CD1c-positive myeloid dendritic cell (primary cell): ENCODE results near the gene SLC35E2B.

Experiments
- DNase-seq: peaks from one replicate; pipeline ENCODE4 v3.0.0-alpha.2; 2016; ENCODE audit errors: extremely low spot score

Gene SLC35E2B

DNA sequence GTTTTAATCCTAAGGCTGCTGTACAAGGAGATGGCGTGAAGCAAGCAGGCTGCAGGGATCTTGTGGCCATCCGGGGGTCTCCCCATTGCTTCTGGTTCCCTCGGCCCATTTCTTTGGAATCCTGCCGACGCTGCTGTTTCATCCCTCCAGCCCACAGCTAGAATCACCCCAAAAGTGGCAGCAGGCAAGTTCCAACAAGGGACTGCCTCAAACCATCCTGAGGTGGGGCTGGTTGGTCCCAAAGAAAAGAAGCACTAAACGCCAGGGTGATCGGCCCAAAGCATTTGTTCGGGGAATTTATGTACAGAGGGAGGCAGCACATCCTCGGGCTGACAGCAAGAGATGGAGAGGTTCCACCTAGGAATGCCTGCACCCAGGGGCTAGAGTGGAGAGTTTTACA, 81.8 kb downstream of the SLC35E2B start:
- no peak for DNase-seq

DNA sequence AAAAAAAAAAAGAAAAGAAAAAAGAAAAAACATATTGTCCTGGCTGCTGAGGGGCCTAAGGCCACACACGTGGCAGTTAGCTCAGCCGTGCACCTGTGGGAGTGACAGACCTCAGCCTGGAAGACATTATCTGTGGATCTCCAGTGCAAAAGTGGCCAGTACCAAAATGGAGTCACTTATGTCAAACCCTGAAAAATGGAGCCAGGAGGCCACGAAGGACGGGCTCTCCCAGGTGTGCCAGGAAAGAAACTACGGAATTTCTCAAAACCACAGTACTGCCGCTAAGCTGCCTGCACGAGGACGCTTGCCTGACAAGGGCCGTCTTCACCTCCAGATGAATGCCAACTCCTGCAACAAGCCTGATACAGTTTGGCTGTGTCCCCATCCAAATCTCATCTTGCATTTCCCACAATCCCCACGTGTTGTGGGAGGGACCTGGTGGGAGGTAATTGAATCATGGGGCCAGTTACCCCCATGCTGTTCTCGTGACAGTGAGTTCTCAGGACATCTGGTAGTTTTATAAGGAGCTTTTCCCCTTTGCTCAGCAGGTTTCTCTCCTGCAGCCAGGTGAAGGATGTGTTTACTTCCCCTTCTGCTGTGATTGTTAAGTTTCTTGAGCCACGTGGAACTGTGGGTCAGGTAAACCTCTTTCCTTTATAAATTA, 82.6 kb downstream of the SLC35E2B start:
- no peak for DNase-seq
